Loucy (cell line): ENCODE data around the gene HGFAC.

Experiments used
- EZH2phosphoT487 ChIP-seq: fragments of 200-600 bp; IDR thresholded peaks from 2 replicates; pipeline ENCODE4 v1.6.1; 2018; ENCODE audit warnings: antibody characterized with exemption, mild to moderate bottlenecking, moderate library complexity, borderline replicate concordance
- TF ChIP-seq, protein P1 (sequence below): fragments of 200-600 bp; sonication (generic); conservative IDR thresholded peaks from 2 replicates; pipeline ENCODE4 v1.5.1; 2014; ENCODE audit warnings: mild to moderate bottlenecking, antibody characterized with exemption, low read length

- TF ChIP-seq, protein P1, sequence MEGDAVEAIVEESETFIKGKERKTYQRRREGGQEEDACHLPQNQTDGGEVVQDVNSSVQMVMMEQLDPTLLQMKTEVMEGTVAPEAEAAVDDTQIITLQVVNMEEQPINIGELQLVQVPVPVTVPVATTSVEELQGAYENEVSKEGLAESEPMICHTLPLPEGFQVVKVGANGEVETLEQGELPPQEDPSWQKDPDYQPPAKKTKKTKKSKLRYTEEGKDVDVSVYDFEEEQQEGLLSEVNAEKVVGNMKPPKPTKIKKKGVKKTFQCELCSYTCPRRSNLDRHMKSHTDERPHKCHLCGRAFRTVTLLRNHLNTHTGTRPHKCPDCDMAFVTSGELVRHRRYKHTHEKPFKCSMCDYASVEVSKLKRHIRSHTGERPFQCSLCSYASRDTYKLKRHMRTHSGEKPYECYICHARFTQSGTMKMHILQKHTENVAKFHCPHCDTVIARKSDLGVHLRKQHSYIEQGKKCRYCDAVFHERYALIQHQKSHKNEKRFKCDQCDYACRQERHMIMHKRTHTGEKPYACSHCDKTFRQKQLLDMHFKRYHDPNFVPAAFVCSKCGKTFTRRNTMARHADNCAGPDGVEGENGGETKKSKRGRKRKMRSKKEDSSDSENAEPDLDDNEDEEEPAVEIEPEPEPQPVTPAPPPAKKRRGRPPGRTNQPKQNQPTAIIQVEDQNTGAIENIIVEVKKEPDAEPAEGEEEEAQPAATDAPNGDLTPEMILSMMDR, result no peak
- TF ChIP-seq EZH2phosphoT487, result no peak
Measured at GRCh38 chr4:3471098-3471760, 29.5 kb downstream of the HGFAC start.
